Trophoblast cell (in vitro differentiated cells and primary cell): Measurements from ENCODE around the gene HFM1.
"Not testable (repeated sequence)": the region's sequence is repeated elsewhere in the genome, so short reads cannot be mapped to it uniquely, and the experiment has no call there.

ENCODE experiments used
- DNase-seq, 2 donors: peaks; one replicate each; pipeline ENCODE4 v3.0.0-alpha.2; 2016
- H2AFZ ChIP-seq: 2 replicates; pipeline ENCODE4 v1.6.1; 2013; ENCODE audit warnings: low read length, moderate library complexity, mild to moderate bottlenecking; ENCODE audit not compliant: insufficient read depth, poor library complexity
- H2AK5ac ChIP-seq: 2 replicates; pipeline ENCODE4 v1.6.1; 2013; ENCODE audit warnings: mild to moderate bottlenecking, low read length
- H2BK120ac ChIP-seq: 2 replicates; pipeline ENCODE4 v1.6.1; 2013; ENCODE audit warnings: low read length, mild to moderate bottlenecking, moderate library complexity; ENCODE audit not compliant: insufficient read depth, poor library complexity
- H2BK12ac ChIP-seq: 2 replicates; pipeline ENCODE4 v1.6.1; 2013; ENCODE audit warnings: mild to moderate bottlenecking, low read length, moderate library complexity
- H2BK5ac ChIP-seq: 2 replicates; pipeline ENCODE4 v1.6.1; 2013; ENCODE audit warnings: low read length, low read depth, moderate library complexity, mild to moderate bottlenecking; ENCODE audit not compliant: poor library complexity
- H3K14ac ChIP-seq: 2 replicates; pipeline ENCODE4 v1.6.1; 2013; ENCODE audit warnings: mild to moderate bottlenecking, low read length
- H3K18ac ChIP-seq: 2 replicates; pipeline ENCODE4 v1.6.1; 2013; ENCODE audit warnings: mild to moderate bottlenecking, low read length
- H3K23ac ChIP-seq: 2 replicates; pipeline ENCODE4 v1.6.1; 2013; ENCODE audit warnings: low read length
- H3K27ac ChIP-seq: 2 replicates; pipeline ENCODE4 v1.5.1; 2013; ENCODE audit warnings: low read depth, mild to moderate bottlenecking, inconsistent platforms, low read length, moderate library complexity
- H3K27me3 ChIP-seq: 2 replicates; pipeline ENCODE4 v1.6.1; 2013; ENCODE audit warnings: inconsistent platforms, mild to moderate bottlenecking, low read length, moderate library complexity; ENCODE audit not compliant: insufficient read depth
- H3K36me3 ChIP-seq, 2 experiments: 1 replicate in 1 of 2; 2 replicates in 1 of 2; pipeline ENCODE4 v1.6.1; 2013; ENCODE audit warnings: low read length in 2 of 2, mild to moderate bottlenecking in 2 of 2, moderate library complexity in 1 of 2; ENCODE audit not compliant: insufficient read depth in 2 of 2, control insufficient read depth in 1 of 2
- H3K4ac ChIP-seq: 2 replicates; pipeline ENCODE4 v1.6.1; 2013; ENCODE audit warnings: low read depth, mild to moderate bottlenecking, low read length, moderate library complexity
- H3K4me1 ChIP-seq, 2 experiments: 1 replicate in 1 of 2; 2 replicates in 1 of 2; pipeline ENCODE4 v1.6.1; 2013; ENCODE audit warnings: low read length in 2 of 2, mild to moderate bottlenecking in 2 of 2, moderate library complexity in 1 of 2; ENCODE audit not compliant: insufficient read depth in 2 of 2, control insufficient read depth in 1 of 2
- H3K4me2 ChIP-seq: 2 replicates; pipeline ENCODE4 v1.6.1; 2013; ENCODE audit warnings: inconsistent platforms, mild to moderate bottlenecking, low read length, moderate library complexity
- H3K4me3 ChIP-seq: 2 replicates; pipeline ENCODE4 v1.5.1; 2013; ENCODE audit warnings: mild to moderate bottlenecking, low read depth, low read length, inconsistent platforms
- H3K79me1 ChIP-seq: one replicate; pipeline ENCODE4 v1.6.1; 2013; ENCODE audit warnings: low read length
- H3K79me2 ChIP-seq: 2 replicates; pipeline ENCODE4 v1.6.1; 2013; ENCODE audit warnings: low read length, mild to moderate bottlenecking; ENCODE audit not compliant: control insufficient read depth, insufficient read depth, poor library complexity
- H3K9ac ChIP-seq: 2 replicates; pipeline ENCODE4 v1.6.1; 2013; ENCODE audit warnings: mild to moderate bottlenecking, low read length
- H3K9me3 ChIP-seq: 2 replicates; pipeline ENCODE4 v1.6.1; 2013; ENCODE audit warnings: low read depth, mild to moderate bottlenecking, control low read depth, inconsistent platforms, low read length; ENCODE audit not compliant: insufficient read depth
- H4K12ac ChIP-seq: 2 replicates; pipeline ENCODE4 v1.6.1; 2013; ENCODE audit warnings: low read depth, mild to moderate bottlenecking, low read length, moderate library complexity
- H4K8ac ChIP-seq: 2 replicates; pipeline ENCODE4 v1.6.1; 2013; ENCODE audit warnings: low read depth, mild to moderate bottlenecking, low read length, moderate library complexity
- H4K91ac ChIP-seq: one replicate; pipeline ENCODE4 v1.6.1; 2013; ENCODE audit warnings: low read depth, mild to moderate bottlenecking, low read length, moderate library complexity
- WGBS: extraction: QIAGEN DNeasy Blood & Tissue Kit; methylation state at CpG from one replicate; pipeline ENCODE4 v1.1.7; 2013; ENCODE audit warnings: missing lambda C conversion rate; ENCODE audit not compliant: insufficient read length, insufficient coverage; ENCODE audit errors: extremely low coverage; 5-methylcytosine and 5-hydroxymethylcytosine counted together

HFM1 gene

DNA sequence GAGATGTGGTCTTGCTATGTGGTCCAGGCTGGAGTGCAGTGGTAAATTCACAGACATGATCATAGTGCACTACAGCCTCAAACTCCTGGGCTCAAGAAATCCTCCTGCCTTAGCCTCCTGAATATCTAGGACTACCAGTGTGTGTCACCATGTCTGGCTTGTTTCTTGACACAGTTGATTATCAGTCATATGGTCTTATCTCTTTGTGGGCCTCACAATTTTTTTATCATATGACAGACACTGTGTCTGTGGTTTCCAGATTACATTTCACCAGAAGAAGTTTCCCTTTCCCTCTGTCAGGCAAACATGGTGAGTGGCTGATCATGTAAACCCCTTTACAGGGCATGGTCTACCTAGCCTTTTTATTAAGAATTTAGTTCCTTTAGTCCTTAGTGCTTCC is 96.1 kb downstream of the HFM1 start:
- H2BK120ac ChIP-seq, result no peak overlapping the region
- no peak overlapping the region for H3K4ac ChIP-seq
- no peaks in the 10 kb centered on the region for H3K79me1 ChIP-seq
- H3K18ac ChIP-seq, result no peak overlapping the region
- H3K4me2 ChIP-seq, result no peak overlapping the region
- no peak overlapping the region for H3K23ac ChIP-seq
- no peaks in the 10 kb centered on the region for H3K79me2 ChIP-seq
- no peaks in the 10 kb centered on the region for H3K36me3 ChIP-seq
- no peak overlapping the region for H2AK5ac ChIP-seq
- no peak overlapping the region for H3K4me3 ChIP-seq
- no peak overlapping the region for H3K14ac ChIP-seq
- H3K9me3 ChIP-seq, result no peaks in the 10 kb centered on the region
- no peak overlapping the region for H2AFZ ChIP-seq
- H3K4me1 ChIP-seq, result no peaks in the 10 kb centered on the region
- H4K8ac ChIP-seq, result no peak overlapping the region
- no peak for DNase-seq
- no peak overlapping the region for H4K12ac ChIP-seq
- no peak overlapping the region for H4K91ac ChIP-seq
- H3K27me3 ChIP-seq, result no peaks in the 10 kb centered on the region
- H3K27ac ChIP-seq, result no peak overlapping the region
- H2BK5ac ChIP-seq, result no peak overlapping the region
- no peak overlapping the region for H3K9ac ChIP-seq
- H2BK12ac ChIP-seq, result no peak overlapping the region

DNA sequence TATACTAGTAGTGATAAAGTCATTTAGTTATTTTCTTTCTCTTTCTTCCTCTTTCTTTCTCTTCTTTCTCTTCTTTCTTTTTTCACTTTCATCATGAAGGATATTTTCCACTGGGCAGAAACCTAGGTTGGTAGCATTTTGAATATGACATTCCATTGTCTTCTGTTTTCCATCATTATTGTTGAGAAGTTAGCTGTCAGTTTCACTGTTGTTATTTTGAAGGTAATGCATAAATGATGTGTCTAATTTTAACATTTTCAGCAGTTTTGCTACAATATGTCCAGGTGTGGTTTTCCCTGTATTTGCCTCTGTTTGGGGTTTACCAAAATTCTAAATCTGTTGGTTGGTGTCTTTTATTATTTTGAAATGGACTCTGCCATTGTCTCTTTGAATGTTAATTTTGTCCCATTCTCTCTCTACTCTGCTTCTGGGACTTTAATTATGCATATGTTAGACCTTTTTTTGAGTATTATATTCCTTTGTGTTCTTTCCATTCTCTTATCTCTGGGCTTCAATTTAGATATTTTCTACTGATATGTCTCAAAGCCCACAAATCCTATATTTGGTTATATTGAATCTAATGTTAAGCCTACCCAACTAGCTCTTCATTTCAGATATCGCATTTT is 96.7 kb downstream of the HFM1 start:
- no peak overlapping the region for H2BK5ac ChIP-seq
- H4K8ac ChIP-seq, result no peak overlapping the region
- no peak overlapping the region for H3K9ac ChIP-seq
- no peak overlapping the region for H3K14ac ChIP-seq
- H2BK120ac ChIP-seq, result no peak overlapping the region
- H4K12ac ChIP-seq, result no peak overlapping the region
- H3K4ac ChIP-seq, result no peak overlapping the region
- DNase-seq, result no peak
- H2AFZ ChIP-seq, result no peak overlapping the region
- no peak overlapping the region for H3K4me2 ChIP-seq
- H3K27ac ChIP-seq, result no peak overlapping the region
- H3K36me3 ChIP-seq, result no peaks in the 10 kb centered on the region
- H3K9me3 ChIP-seq, result no peaks in the 10 kb centered on the region
- no peaks in the 10 kb centered on the region for H3K4me1 ChIP-seq
- H2BK12ac ChIP-seq, result no peak overlapping the region
- H4K91ac ChIP-seq, result no peak overlapping the region
- no peaks in the 10 kb centered on the region for H3K27me3 ChIP-seq
- no CpG with 5 or more reads among the region's 1 CpG for WGBS
- H3K4me3 ChIP-seq, result no peak overlapping the region
- no peaks in the 10 kb centered on the region for H3K79me2 ChIP-seq
- H3K23ac ChIP-seq, result no peak overlapping the region
- no peaks in the 10 kb centered on the region for H3K79me1 ChIP-seq
- no peak overlapping the region for H3K18ac ChIP-seq
- H2AK5ac ChIP-seq, result no peak overlapping the region

DNA sequence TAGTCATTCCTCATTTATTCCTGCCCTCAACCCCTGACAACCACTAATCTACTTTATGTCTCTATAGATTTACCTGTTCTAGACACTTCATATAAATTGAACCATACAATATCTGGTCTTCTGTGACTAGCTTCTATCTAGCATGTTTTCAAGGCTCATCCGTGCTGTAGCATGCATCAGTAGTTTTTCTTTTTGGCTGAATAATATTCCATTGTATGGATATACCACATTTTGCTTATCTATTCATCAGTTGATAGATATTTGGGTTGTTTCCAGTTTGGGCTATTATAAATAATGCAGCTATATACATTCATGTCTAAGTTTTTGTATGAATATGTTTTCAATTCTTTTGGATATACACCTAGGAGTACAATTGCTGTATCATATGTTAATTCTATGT is 101.5 kb downstream of the HFM1 start:
- Histone ChIP-seq H4K91ac (no peak overlapping the region), H3K4ac (no peak overlapping the region), H3K79me2 (no peaks in the 10 kb centered on the region), H3K14ac (no peak overlapping the region), H3K4me3 (no peak overlapping the region), H3K18ac (no peak overlapping the region), H2BK5ac (no peak overlapping the region), H3K9ac (no peak overlapping the region), H2AK5ac (no peak overlapping the region), H3K4me1 (no peaks in the 10 kb centered on the region), H3K4me2 (no peak overlapping the region), H4K12ac (no peak overlapping the region), H3K36me3 (no peaks in the 10 kb centered on the region), H3K79me1 (no peaks in the 10 kb centered on the region), H3K27ac (no peak overlapping the region), H2BK12ac (no peak overlapping the region), H4K8ac (no peak overlapping the region), H2BK120ac (no peak overlapping the region), H3K23ac (no peak overlapping the region), H3K9me3 (no peaks in the 10 kb centered on the region), H2AFZ (no peak overlapping the region), H3K27me3 (no peaks in the 10 kb centered on the region)
- no CpG with 5 or more reads among the region's 1 CpG for WGBS
- no peak for DNase-seq

DNA sequence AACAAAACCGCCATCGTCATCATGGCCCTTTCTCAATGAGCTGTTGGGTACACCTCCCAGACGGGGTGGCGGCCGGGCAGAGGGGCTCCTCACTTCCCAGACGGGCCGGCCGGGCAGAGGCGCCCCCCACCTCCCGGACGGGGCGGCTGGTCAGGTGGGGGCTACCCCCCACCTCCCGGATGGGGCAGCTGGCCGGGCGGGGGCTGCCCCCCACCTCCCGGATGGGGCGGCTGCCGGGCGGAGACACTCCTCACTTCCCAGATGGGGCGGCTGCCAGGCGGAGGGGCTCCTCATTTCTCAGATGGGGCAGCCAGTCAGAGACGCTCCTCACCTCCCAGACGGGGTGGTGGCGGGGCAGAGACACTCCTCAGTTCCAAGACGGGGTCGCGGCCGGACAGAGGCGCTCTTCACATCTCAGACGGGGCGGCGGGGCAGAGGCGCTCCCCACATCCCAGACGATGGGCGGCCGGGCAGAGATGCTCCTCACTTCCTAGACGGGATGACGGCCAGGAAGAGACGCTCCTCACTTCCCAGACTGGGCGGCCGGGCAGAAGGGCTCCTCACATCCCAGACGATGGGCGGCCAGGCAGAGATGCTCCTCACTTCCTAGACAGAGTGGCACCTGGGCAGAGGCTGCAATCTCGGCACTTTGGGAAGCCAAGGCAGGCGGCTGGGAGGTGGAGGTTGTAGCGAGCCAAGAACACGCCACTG is 115.6 kb downstream of the HFM1 start:
- H2BK12ac ChIP-seq, H3K4me1 ChIP-seq, H3K4me2 ChIP-seq, H3K23ac ChIP-seq, H4K91ac ChIP-seq, DNase-seq, H3K18ac ChIP-seq, H3K36me3 ChIP-seq, H2BK120ac ChIP-seq, H2AFZ ChIP-seq, H3K4me3 ChIP-seq, H3K4ac ChIP-seq, H3K27me3 ChIP-seq, H2BK5ac ChIP-seq, H3K14ac ChIP-seq, H4K8ac ChIP-seq, H3K79me1 ChIP-seq, H4K12ac ChIP-seq, H3K9ac ChIP-seq, H2AK5ac ChIP-seq, H3K9me3 ChIP-seq, H3K27ac ChIP-seq, H3K79me2 ChIP-seq: not testable (repeated sequence)
- no CpG with 5 or more reads among the region's 47 CpGs for WGBS
